ENCODE results near the gene MTHFD1L. TPM values are rescaled to one million over a fixed set of nuclear protein-coding genes. Genes with fewer than 3 reads are reported as not detected.
"Not testable (repeated sequence)": the region's sequence is repeated elsewhere in the genome, so short reads cannot be mapped to it uniquely, and the experiment has no call there.

MTHFD1L gene
- total RNA-seq, 1 donor from 2014 or later, result 32.5 TPM

DNA sequence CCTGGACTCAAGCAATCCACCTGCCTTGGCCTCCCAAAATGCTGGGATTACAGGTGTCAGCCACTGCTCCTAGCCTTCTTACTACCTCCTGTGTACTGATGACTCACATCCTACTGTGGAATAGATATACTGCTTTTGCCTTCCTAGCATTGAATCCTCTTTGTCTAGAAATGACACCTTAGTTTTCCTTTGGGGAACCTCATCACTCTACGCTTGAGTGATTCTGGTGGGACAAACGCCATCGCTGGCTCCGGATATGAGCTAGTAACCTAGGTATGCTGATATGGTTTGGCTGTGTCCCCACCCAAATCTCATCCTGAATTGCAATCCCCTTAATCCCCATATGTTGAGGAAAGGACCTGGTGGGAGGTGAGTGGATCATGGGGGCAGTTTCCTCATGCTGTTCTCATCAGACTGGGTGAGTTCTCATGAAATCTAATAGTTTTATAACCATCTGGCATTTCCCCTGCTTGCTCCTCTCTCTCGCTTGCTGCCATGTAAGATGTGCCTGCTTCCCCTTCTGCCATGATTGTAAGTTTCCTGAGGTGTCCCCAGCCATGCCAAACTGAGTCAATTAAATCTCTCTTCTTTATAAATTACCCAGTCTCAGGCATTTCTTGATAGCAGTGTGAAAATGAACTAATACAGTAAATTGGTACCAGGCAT lies 261.8 kb downstream of the MTHFD1L start:
- not testable (repeated sequence) for H3F3A ChIP-seq (ENCODE audit: low read depth); DNase-seq (ENCODE audit: low spot score); H3K9me3 Mint-ChIP-seq; H3K4me3 Mint-ChIP-seq; H3K4me3 ChIP-seq; H3K9me3 ChIP-seq (ENCODE audit: low read depth); H3K4me2 ChIP-seq; H4K20me1 ChIP-seq (ENCODE audit: low read depth); H3K27me3 ChIP-seq; H3K27ac ChIP-seq; H3K36me3 Mint-ChIP-seq; H3K79me2 ChIP-seq (ENCODE audit: low read depth); H3K4me1 ChIP-seq; H3K9ac ChIP-seq; H3K27ac Mint-ChIP-seq; H3K27me3 Mint-ChIP-seq (ENCODE audit: insufficient read depth, low read depth); H3K36me3 ChIP-seq; H3K4me1 Mint-ChIP-seq; H2AFZ ChIP-seq (replicated peaks)

DNA sequence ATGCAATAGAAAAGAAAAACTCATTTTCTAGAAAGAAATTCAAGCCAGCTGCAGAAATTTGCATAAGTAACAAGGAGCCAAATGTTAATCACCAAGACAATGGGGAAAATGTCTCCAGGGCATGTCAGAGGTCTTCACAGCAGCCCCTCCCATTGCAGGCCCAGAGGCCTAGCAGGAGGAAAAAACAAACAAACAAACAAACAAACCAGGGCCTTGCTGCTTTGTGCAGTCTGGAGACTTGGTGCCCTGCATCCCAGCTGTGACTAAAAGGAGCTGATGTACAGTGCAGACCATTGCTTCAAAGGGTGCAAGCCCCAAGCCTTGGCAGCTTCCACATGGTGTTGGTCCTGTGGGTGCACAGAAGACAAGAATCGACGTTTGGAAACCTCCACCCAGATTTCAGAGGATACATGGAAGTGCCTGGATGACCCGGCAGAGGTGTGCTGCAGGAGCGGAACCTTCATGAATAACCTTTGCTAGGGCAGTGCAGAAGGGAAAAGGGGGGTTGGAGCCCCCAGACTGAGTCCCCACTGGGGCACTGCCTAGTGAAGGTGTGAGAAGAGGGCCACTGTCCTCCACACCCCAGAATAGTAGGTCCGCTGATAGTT lies 263.4 kb downstream of the MTHFD1L start:
- H3K27me3 Mint-ChIP-seq (ENCODE audit: insufficient read depth, low read depth), result peaks cover 6% of the 10 kb centered on the region
- H3K4me3 Mint-ChIP-seq, result no peak overlapping the region
- peaks cover 4% of the 10 kb centered on the region for H3K36me3 Mint-ChIP-seq
- Histone ChIP-seq H3K27me3 (no peaks in the 10 kb centered on the region), H3K4me1 (no peaks in the 10 kb centered on the region), H3K36me3 (no peaks in the 10 kb centered on the region), H3K79me2 (ENCODE audit: low read depth) (no peaks in the 10 kb centered on the region), H3K4me2 (no peak overlapping the region), H2AFZ (replicated peaks) (peak overlapping the region; percentile 31), H4K20me1 (ENCODE audit: low read depth) (no peaks in the 10 kb centered on the region), H3K9me3 (ENCODE audit: low read depth) (no peaks in the 10 kb centered on the region), H3K9ac (no peak overlapping the region), H3F3A (ENCODE audit: low read depth) (no peaks in the 10 kb centered on the region), H3K27ac (no peak overlapping the region), H3K4me3 (no peak overlapping the region)
- no peak for DNase-seq (ENCODE audit: low spot score)
- H3K27ac Mint-ChIP-seq, result no peak overlapping the region
- H3K9me3 Mint-ChIP-seq, result peaks cover 6% of the 10 kb centered on the region
- peaks cover 6% of the 10 kb centered on the region for H3K4me1 Mint-ChIP-seq
- TF ChIP-seq EZH2 (IDR thresholded peaks at IDR 0.05), result no peak
- TF ChIP-seq, protein P1, sequence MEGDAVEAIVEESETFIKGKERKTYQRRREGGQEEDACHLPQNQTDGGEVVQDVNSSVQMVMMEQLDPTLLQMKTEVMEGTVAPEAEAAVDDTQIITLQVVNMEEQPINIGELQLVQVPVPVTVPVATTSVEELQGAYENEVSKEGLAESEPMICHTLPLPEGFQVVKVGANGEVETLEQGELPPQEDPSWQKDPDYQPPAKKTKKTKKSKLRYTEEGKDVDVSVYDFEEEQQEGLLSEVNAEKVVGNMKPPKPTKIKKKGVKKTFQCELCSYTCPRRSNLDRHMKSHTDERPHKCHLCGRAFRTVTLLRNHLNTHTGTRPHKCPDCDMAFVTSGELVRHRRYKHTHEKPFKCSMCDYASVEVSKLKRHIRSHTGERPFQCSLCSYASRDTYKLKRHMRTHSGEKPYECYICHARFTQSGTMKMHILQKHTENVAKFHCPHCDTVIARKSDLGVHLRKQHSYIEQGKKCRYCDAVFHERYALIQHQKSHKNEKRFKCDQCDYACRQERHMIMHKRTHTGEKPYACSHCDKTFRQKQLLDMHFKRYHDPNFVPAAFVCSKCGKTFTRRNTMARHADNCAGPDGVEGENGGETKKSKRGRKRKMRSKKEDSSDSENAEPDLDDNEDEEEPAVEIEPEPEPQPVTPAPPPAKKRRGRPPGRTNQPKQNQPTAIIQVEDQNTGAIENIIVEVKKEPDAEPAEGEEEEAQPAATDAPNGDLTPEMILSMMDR (IDR thresholded peaks at IDR 0.05), result no peak

DNA sequence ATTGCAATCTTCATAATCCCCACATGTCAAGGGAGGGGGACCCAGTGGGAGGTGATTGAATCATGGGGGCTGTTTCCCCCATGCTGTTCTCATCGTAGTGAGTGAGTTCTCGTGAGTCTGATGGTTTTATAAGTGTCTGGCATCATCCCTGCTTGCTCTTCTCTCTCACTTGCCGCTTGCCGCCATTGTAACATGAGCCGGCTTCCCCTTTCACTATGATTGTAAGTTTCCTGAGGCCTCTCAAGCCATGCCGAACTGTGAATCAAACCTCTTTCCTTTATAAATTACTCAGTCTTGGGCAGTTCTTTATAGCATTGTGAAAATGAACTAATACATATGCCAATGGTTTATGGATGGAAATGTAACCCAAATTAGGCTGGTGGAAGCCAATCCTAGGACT lies 264.8 kb downstream of the MTHFD1L start:
- Histone ChIP-seq H3K4me3 (no peak overlapping the region), H3K9me3 (ENCODE audit: low read depth) (no peaks in the 10 kb centered on the region), H2AFZ (replicated peaks) (no peak overlapping the region), H3K27me3 (no peaks in the 10 kb centered on the region), H3K4me1 (no peaks in the 10 kb centered on the region), H4K20me1 (ENCODE audit: low read depth) (no peaks in the 10 kb centered on the region), H3K9ac (no peak overlapping the region), H3F3A (ENCODE audit: low read depth) (no peaks in the 10 kb centered on the region), H3K4me2 (no peak overlapping the region), H3K27ac (no peak overlapping the region), H3K36me3 (no peaks in the 10 kb centered on the region), H3K79me2 (ENCODE audit: low read depth) (no peaks in the 10 kb centered on the region)
- H3K4me3 Mint-ChIP-seq, result no peak overlapping the region
- no peak for DNase-seq (ENCODE audit: low spot score)
- H3K27me3 Mint-ChIP-seq (ENCODE audit: insufficient read depth, low read depth), result peaks cover 9% of the 10 kb centered on the region
- TF ChIP-seq EZH2phosphoT487 (IDR thresholded peaks at IDR 0.05), result no peak
- peaks cover 9% of the 10 kb centered on the region for H3K36me3 Mint-ChIP-seq
- H3K27ac Mint-ChIP-seq, result no peak overlapping the region
- H3K9me3 Mint-ChIP-seq, result peaks cover 15% of the 10 kb centered on the region
- H3K4me1 Mint-ChIP-seq, result peaks cover 6% of the 10 kb centered on the region

DNA sequence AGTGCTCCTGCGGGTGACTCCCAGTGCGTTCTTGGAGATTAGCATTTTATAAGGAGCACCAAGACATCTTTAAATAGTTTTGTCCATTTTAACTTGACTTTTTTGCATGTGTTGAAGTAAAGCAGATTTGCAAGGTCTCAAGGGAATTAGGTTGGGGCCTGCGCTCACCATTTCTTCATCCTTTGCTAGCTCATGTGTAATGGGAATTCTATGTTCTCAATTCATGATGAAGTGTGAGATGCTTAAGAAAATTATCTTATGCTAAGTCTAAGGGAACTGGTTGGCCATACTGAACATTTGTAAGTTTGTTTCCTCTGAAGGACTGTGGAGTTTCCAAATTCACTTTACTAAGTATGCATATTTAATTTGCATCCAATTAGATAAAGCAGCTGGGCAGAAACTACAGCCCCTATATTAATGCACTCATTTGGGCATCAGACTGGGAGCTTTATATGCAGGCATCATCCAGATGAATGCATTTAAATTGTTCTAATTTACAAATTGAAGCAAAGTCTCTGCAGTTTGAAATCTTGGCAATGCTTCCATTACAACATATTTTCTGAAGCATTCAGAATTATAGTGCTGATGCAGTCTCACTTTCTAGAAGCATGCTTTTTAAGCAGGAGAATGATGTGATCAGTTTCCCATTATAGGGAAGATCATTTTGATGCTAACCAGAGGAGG lies 266.0 kb downstream of the MTHFD1L start:
- Histone ChIP-seq H2AFZ (replicated peaks) (no peak overlapping the region), H3K4me2 (no peak overlapping the region), H3K27ac (no peak overlapping the region), H3K4me1 (peaks cover 6% of the 10 kb centered on the region), H3K36me3 (no peaks in the 10 kb centered on the region), H3K9me3 (ENCODE audit: low read depth) (no peaks in the 10 kb centered on the region), H3K4me3 (no peak overlapping the region), H3K79me2 (ENCODE audit: low read depth) (no peaks in the 10 kb centered on the region), H4K20me1 (ENCODE audit: low read depth) (no peaks in the 10 kb centered on the region), H3F3A (ENCODE audit: low read depth) (peaks cover 7% of the 10 kb centered on the region), H3K9ac (no peak overlapping the region), H3K27me3 (no peaks in the 10 kb centered on the region)
- Mint-ChIP-seq H3K4me1 (peaks cover 10% of the 10 kb centered on the region), H3K27ac (no peak overlapping the region), H3K36me3 (peaks cover 9% of the 10 kb centered on the region), H3K9me3 (peaks cover 18% of the 10 kb centered on the region), H3K4me3 (no peak overlapping the region), H3K27me3 (ENCODE audit: insufficient read depth, low read depth) (peaks cover 9% of the 10 kb centered on the region)
- DNase-seq (ENCODE audit: low spot score), result no peak
- no peak for TF ChIP-seq EZH2 (IDR thresholded peaks at IDR 0.05)
- no peak for TF ChIP-seq EZH2phosphoT487 (IDR thresholded peaks at IDR 0.05)
- TF ChIP-seq, protein P1 (IDR thresholded peaks at IDR 0.05), result no peak
